ENCODE results near the gene SLC27A5. TPM values are rescaled to one million over a fixed set of nuclear protein-coding genes. Genes with fewer than 3 reads are reported as not detected.
A peak's percentile ranks its signal among the peaks of the same experiment; 100 is the strongest.

The SLC27A5 gene
- total and polyA plus RNA-seq, 2 of the 13 experiments (the other 11 are each of a cell fraction or from before 2014, with no cell fraction given), result 30.3 to 40.2 TPM

DNA sequence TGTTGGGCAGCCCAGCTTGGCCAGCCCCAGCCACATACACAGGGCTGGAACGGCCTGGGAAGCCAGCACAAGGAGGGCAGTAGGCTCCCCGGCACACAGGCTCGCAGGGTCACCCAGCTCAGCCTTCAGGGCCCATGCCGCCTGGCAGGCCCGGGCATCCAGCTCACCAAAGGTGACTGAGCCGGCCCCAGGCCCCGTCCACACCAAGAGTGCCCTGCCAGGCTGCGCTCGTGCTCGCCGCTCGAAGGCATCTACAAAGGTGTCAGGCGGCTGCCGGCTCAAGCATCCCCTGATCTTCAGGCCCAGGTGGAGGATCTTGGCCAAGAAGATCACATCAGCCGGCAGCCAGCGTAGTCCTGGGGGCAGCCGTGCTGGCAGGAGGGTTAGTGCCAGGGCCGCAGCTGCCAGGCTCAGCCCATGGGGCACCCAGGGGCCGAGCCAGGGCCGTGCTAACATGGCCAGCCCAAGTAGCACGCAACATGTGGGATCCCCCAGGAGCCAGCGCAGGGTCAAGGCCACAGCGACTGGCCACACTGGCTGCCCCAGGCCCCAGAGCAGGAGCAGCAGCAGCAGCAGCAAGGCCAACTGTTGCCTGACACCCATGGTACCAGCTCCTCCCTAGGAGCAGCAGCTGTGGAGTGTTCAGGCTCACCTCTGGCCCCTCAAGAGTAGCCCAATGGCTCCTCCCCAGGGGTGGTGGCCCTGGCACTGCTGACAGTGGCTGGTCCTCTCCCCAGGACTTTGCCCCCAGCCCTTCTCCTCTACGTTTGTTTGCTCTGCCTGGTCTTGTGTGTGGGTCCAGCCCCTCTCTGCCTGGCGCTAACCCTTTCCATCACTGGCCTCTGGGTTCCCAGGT is at the start of gene SLC27A5 (continued):
- TF ChIP-seq ZNF263 (CRISPR knock-in tag; IDR thresholded peaks at IDR 0.05) (peak; percentile 98), ZNF256 (CRISPR knock-in tag; conservative IDR thresholded peaks at IDR 0.05) (no peak), ZFP37 (CRISPR knock-in tag; IDR thresholded peaks at IDR 0.05; ENCODE audit: borderline replicate concordance) (no peak), ZMAT3 (CRISPR knock-in tag; conservative IDR thresholded peaks at IDR 0.05) (no peak), ZNF749 (CRISPR knock-in tag; IDR thresholded peaks at IDR 0.05; ENCODE audit: borderline replicate concordance) (peak; percentile 47; the same call in 1 of the 2 replicates), HNRNPH1 (optimal IDR thresholded peaks at IDR 0.05; ENCODE audit: low read depth, low read length) (no peak), NONO (IDR thresholded peaks at IDR 0.05) (no peak), NONO (CRISPR knock-in tag; conservative IDR thresholded peaks at IDR 0.05) (peak; percentile 39; the same call in 1 of the 2 replicates), FOSL2 (CRISPR knock-in tag; IDR thresholded peaks at IDR 0.05) (peak; percentile 49; the same call in 1 of the 2 replicates), ZNF326 (CRISPR knock-in tag; IDR thresholded peaks at IDR 0.05; ENCODE audit: borderline replicate concordance) (no peak), ONECUT2 (CRISPR knock-in tag; IDR thresholded peaks at IDR 0.05) (no peak), WIZ (CRISPR knock-in tag; IDR thresholded peaks at IDR 0.05) (0 out of 2 replicates have a peak, but pooled peaks have one; percentile 49), ZNF614 (CRISPR knock-in tag; IDR thresholded peaks at IDR 0.05; ENCODE audit: borderline replicate concordance) (no peak), SAP130 (CRISPR knock-in tag; IDR thresholded peaks at IDR 0.05; ENCODE audit: low read depth) (peak; percentile 83), GATAD2A (CRISPR knock-in tag; IDR thresholded peaks at IDR 0.05) (peak; percentile 72), ZNF549 (CRISPR knock-in tag; IDR thresholded peaks at IDR 0.05) (no peak), PHF5A (CRISPR knock-in tag; IDR thresholded peaks at IDR 0.05; ENCODE audit: low read depth, unreplicated experiment) (no peak), ZNF138 (CRISPR knock-in tag; IDR thresholded peaks at IDR 0.05; ENCODE audit: low read depth) (no peak), JUN (CRISPR knock-in tag; IDR thresholded peaks at IDR 0.05) (0 out of 2 replicates have a peak, but pooled peaks have one; percentile 62), NPAS2 (CRISPR knock-in tag; IDR thresholded peaks at IDR 0.05; ENCODE audit: borderline replicate concordance) (no peak)
- TF ChIP-seq, protein P1, sequence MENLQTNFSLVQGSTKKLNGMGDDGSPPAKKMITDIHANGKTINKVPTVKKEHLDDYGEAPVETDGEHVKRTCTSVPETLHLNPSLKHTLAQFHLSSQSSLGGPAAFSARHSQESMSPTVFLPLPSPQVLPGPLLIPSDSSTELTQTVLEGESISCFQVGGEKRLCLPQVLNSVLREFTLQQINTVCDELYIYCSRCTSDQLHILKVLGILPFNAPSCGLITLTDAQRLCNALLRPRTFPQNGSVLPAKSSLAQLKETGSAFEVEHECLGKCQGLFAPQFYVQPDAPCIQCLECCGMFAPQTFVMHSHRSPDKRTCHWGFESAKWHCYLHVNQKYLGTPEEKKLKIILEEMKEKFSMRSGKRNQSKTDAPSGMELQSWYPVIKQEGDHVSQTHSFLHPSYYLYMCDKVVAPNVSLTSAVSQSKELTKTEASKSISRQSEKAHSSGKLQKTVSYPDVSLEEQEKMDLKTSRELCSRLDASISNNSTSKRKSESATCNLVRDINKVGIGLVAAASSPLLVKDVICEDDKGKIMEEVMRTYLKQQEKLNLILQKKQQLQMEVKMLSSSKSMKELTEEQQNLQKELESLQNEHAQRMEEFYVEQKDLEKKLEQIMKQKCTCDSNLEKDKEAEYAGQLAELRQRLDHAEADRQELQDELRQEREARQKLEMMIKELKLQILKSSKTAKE (CRISPR knock-in tag; IDR thresholded peaks at IDR 0.05; ENCODE audit: borderline replicate concordance), result no peak
- TF ChIP-seq, protein P2, sequence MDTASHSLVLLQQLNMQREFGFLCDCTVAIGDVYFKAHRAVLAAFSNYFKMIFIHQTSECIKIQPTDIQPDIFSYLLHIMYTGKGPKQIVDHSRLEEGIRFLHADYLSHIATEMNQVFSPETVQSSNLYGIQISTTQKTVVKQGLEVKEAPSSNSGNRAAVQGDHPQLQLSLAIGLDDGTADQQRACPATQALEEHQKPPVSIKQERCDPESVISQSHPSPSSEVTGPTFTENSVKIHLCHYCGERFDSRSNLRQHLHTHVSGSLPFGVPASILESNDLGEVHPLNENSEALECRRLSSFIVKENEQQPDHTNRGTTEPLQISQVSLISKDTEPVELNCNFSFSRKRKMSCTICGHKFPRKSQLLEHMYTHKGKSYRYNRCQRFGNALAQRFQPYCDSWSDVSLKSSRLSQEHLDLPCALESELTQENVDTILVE (CRISPR knock-in tag; IDR thresholded peaks at IDR 0.05), result no peak
- TF ChIP-seq, protein P3, sequence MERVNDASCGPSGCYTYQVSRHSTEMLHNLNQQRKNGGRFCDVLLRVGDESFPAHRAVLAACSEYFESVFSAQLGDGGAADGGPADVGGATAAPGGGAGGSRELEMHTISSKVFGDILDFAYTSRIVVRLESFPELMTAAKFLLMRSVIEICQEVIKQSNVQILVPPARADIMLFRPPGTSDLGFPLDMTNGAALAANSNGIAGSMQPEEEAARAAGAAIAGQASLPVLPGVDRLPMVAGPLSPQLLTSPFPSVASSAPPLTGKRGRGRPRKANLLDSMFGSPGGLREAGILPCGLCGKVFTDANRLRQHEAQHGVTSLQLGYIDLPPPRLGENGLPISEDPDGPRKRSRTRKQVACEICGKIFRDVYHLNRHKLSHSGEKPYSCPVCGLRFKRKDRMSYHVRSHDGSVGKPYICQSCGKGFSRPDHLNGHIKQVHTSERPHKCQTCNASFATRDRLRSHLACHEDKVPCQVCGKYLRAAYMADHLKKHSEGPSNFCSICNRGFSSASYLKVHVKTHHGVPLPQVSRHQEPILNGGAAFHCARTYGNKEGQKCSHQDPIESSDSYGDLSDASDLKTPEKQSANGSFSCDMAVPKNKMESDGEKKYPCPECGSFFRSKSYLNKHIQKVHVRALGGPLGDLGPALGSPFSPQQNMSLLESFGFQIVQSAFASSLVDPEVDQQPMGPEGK (CRISPR knock-in tag; IDR thresholded peaks at IDR 0.05), result peak; percentile 76
- TF ChIP-seq, protein P4, sequence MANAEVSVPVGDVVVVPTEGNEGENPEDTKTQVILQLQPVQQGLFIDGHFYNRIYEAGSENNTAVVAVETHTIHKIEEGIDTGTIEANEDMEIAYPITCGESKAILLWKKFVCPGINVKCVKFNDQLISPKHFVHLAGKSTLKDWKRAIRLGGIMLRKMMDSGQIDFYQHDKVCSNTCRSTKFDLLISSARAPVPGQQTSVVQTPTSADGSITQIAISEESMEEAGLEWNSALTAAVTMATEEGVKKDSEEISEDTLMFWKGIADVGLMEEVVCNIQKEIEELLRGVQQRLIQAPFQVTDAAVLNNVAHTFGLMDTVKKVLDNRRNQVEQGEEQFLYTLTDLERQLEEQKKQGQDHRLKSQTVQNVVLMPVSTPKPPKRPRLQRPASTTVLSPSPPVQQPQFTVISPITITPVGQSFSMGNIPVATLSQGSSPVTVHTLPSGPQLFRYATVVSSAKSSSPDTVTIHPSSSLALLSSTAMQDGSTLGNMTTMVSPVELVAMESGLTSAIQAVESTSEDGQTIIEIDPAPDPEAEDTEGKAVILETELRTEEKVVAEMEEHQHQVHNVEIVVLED (CRISPR knock-in tag; IDR thresholded peaks at IDR 0.05; ENCODE audit: borderline replicate concordance), result peak; percentile 47; the same call in 1 of the 2 replicates

Measured in HepG2 (cell line).